ENCODE data around the gene GAREM2.

Gene GAREM2

GRCh38 chr2:26169681-26170414, 3.0 kb upstream of the GAREM2 start:
- no peak for DNase-seq

DNA sequence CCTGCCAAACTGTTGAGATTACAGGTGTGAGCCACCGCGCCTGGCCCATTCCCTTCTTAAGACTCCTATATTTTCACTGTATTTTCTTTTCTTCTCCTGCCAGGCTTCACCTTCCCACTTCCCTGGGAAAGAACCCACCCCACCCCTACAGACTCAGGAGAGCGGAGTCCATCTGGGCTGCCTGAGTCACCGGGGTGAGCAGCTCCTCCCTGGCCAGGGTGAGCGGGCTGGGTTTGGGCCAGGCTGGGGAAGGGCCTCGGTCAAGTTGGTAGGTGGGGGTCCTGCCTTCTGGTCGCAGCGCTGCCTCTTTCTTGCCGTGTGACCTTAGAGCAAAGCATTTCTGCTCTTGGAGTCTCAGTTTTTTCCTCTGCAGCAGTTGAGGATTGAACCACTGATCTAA, 2.1 kb upstream of the GAREM2 start:
- DNase-seq, result no peak

DNA sequence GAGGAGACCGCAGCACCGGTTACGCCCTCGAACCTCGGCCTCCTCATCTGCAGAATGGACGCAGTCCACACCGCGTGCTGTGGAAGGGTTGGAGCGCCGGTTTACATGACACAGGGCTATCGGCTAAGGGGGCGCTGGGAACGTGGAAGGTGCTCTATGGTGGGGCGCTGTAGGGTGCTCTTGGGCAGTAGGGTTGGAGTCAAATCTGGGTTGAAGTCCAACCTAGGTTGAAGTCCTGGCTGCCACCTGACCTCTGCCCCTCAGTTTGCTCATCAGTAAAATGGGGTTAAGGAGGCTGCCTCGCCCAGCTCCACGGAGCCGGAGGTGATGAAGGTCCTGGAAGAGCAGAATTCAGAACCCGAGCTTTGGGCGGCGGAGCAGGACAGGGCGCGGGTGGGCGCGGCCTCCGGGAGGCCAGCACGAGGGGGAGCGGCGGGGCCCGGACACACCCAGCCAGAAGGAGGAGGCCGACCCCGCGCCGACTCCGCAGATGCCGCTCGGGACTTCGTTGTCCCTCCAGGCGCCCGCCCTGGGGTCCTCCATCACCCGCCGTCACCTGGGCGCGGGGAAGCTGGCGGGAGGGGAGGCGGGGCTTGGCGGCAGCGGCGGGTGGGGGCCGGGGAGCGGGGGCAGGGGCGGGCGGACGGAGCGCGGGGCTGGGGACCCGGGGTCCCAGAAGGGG, 558 bp upstream of the GAREM2 start:
- no peak for DNase-seq

DNA sequence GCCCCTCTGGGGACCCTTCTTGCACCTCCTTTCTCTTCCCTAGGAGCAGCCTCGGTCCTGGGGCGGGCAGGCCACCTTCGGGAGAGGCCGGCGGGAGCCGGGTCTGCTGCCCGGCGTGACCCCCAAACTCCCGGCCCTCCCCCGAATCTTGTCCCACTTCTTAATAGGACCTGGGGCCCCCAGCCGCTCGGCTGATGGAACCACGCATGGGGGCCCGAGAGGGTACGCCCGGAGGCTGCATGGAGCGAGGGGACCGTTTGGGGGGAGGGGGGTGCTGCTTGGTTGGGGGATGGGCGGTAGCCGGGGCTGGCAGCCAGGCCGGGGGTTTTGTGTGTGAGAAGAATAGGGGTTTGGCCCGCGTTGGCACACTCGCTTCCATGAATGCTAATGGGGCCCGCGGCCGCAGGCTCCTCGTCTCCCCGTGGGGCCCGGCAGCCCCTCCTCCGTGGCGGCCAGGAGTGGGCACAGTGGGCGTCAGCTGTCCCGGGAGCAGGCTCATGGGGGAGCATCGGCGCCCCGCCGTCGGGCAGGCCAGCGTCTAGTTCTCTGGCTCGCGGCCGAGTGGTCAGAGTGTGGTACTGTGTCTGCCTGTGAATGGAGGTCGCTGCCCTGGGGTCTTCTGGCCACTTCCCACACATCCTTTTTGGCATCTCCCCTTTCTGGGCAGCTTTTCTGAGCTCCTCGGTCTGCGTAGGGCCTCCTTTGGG, 1.0 kb downstream of the GAREM2 start:
- DNase-seq, result no peak

DNA sequence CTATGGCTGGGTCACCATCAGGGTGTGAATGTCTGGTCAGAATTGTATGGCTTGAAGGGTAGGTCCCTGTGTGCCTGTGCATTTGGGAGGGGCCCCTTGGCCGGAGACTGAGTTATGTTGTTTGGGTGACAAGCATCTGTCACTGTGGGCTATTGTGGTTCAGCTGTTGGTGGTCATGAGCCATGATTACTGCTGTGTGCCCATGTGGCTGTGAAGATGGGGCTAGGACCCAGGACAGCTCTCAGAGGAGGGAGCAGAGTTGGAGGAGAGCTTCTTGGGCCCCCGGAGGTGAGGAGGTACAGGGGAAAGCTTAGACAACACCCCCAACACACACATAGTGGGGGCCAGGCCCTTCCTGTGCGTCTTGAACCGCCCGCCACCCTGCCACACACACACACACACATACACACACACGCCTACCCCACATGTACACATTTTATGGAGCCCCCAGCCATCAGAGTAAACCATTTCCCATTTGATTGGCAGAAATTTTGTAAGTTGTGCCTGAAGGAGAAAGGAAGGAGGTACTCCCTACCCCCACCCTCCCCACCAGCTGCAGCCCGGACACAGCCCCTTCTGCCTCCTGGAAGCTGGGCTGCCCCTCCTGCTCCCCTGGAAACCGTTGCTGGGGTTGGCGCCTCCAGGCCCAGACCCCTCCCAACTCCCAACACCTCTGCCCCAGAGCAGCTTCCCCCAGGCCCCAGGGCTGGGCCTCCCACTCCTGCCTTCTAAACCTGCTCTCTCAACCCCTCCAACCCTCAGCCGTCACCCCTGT, 2.0 kb downstream of the GAREM2 start:
- no peak for DNase-seq

GRCh38 chr2:26175466-26176278, 2.8 kb downstream of the GAREM2 start:
- no peak for DNase-seq

GRCh38 chr2:26176279-26176615, 3.4 kb downstream of the GAREM2 start:
- DNase-seq, result no peak

- DNase-seq, result no peak
Measured at GRCh38 chr2:26177122-26177521, 4.2 kb downstream of the GAREM2 start.

DNA sequence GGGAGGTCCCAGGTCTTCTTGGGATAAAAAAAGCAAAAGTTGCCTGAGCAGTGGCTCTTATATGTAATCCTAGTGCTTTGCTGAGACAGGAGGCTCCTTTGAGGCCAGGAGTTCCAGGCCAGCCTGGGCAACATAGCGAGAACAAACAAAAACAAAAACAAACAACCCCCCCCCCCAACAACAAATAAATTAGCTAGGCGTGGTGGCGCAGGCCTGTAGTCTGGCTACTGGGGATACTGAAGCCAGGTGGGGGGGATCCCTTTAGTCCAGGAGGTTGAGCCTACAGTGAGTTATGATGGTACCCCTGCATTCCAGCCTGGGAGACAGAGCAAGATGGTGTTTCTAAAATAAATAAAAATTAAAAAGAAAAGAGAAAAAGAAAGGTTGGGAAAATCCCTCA, 5.4 kb downstream of the GAREM2 start:
- DNase-seq, result no peak

- DNase-seq, result no peak
Measured at GRCh38 chr2:26178746-26179436, 6.0 kb downstream of the GAREM2 start.

DNA sequence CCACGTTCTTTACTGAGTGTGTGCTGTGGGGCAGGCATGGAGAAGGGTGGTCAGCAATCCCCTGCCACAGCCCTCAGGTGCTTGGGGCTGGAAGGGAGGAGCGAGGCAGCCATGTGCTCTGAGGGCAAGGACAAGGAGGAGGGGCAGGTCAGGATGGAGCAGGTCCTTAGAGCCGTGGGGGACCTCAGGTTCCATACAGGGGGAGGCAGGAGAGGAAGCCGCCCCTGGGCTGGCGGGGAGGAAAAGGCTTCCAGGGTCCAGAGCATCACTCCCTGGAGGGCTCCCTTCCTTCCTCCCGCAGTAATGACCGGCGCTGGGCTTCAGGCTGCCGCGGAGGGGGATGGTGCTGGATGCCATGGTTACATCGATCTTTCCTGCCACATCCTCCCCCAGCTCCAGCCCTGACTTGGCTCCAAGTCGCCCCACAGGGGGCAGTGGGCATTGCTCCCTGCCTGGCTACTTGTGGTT, 6.6 kb downstream of the GAREM2 start:
- no peak for DNase-seq

DNA sequence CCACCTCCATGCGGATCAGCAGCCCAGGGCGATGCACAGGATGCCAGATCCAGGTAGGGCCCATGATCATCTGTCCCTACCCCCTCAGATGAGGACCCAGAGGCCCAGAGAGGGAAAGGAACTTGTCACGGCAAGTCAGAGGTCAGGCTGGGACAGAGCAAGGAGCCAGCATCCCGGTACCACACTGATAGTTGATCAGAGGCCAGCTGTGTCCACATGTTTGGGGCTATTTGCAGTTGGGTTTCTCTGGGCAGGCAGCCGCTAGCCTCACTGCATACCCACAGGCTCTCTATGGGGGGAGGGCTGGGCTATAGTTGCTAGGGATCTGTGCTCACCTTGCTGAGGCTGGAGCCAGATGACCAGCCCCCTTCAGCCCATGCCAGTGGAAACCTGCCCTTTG, 9.6 kb downstream of the GAREM2 start:
- DNase-seq, result no peak

GRCh38 chr2:26182887-26183630, 10.2 kb downstream of the GAREM2 start:
- no peak for DNase-seq

DNA sequence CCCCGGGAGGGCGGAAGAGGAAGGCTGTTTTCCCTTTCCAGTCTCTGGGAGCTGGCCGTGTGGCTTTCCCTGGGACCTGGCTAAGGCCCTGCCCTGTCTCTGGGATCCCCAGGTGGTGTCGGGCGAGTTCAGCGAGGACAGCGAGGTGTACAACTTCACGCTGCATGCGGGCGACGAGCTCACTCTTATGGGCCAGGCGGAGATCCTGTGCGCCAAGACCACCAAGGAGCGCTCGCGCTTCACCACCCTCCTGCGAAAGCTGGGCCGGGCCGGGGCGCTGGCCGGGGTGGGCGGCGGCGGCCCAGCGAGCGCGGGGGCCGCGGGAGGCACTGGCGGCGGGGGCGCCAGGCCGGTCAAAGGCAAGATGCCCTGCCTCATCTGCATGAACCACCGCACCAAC, 11.2 kb downstream of the GAREM2 start:
- DNase-seq, result no peak

- DNase-seq, result peak; percentile 77
Measured at GRCh38 chr2:26184555-26185303, 11.8 kb downstream of the GAREM2 start.

DNA sequence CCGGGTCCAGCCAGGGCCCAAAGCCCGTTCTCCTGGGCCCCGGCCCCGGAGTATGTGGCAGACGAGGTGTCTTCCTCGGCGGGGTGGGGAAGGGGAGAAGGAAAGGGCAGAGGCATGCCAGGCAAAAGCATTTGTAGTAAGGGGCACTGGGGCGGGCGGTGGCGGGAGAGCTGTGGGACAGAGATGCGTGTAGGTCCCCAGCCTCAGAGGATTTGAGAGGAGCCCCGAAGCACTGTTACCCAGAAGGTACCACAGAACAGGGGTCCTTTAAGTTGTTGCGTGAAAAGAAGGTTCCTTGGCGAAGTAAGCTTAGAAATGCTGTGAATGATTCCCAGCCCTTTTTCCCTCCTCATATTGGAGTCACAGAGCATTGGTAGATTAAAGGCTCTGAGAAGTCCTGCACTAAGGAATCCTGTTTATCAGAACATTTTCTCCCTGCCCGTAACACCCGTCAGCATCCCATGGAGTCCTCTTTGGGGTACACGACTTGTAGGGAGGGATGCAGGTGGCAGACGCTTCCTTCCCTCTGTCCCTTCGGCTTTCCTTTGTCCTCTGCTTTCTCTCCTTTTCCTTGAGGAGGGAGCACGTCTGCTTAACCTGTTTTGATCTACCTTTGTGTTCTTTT, 12.5 kb downstream of the GAREM2 start:
- DNase-seq, result no peak

DNA sequence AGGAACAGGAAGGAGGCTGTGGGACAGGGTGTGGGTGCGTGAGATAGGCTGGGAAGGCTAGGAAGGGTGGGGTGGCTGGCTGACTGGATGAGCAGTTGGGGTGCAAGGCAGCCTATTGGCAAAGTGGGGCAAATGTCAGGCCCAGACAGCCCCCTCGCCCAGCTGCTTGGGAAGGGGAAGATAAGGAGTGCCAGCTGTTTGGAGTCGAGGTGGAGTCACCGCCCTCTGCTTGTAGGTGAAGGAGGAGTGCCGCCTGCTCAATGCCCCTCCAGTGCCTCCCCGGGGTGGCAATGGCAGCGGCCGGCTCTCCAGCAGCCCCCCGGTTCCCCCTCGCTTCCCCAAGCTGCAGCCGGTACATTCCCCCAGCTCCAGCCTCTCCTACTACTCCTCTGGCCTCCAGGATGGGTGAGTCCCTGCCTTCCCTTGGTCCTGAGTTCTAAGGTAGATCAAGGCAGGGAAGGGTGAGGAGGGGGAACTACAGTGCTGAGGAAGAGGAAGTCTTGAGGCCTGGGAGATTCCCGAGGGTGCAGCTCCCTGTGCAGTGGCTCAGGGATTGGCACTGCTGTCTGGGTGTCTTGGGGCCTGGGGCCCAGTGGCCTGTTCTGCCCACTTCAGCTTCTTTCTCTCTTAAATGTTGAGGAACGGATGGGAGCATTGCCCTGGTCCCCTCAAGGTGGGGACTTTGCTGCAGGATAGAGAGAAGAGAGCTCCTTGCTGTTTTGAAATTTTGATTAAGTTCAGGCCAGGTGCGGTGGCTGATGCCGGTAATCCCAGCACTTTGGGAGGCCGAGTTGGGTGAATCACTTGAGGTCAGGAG, 13.3 kb downstream of the GAREM2 start:
- DNase-seq, result no peak

- no peak for DNase-seq
Measured at GRCh38 chr2:26187114-26187513, 14.2 kb downstream of the GAREM2 start.

Measured in effector CD4-positive, alpha-beta T cell (primary cell).